GM21515 (cell line): Measurements from ENCODE around the gene CCBE1.
"Not testable (repeated sequence)": the region's sequence is repeated elsewhere in the genome, so short reads cannot be mapped to it uniquely, and the experiment has no call there.

Source experiments
- ATAC-seq: cut with Tn5 transposase; IDR thresholded peaks from one replicate; pipeline ENCODE4 v1.9.1; 2021; ENCODE audit not compliant: unreplicated experiment

The CCBE1 gene

DNA sequence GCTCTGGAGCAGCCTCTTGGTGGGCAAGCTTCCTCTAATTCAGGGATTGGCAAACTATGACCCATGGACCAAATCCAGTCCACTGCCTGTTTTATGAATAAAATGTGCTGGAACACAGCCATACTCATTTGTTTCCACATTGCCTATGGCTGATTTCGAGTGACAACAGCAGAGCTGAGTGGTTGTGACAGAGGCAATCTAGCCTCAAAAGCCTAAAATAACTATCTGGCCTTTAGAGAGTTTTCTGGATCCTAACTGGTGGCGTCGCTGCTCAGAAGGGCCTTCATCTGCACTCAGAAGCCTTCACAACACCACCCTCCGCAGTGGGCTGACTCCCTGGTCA is 147.1 kb downstream of the CCBE1 start:
- no peak for ATAC-seq

DNA sequence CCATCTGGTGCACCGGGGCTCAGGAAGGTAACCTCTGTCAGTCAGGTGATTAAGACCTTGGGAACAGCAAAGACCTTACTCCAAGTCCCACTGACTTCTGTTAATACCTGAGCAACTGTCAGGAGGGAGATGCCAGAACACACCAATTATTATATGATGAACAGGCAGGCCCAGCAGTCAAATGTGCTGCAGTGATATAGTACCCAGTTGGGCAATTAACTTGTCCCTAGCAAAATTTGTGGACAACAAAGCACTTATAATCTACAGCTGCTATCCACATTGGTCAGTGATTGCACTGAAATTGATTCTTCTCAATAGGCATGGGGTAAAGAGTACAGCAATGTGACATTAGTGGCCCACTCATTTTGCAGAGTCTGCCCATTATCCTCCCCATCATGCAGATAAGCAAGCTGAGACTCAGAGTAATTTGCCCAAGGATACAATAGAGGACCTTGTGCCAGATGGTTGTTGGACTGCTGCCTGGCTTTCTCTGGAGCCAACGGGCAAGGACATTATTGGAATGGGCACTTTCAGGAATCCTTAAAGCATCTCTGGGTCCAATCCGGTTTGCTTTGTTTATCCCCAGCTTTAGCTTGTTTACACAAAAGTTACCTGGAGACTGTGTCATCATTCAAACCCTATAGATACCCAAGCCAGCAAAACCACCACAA is 147.6 kb downstream of the CCBE1 start:
- ATAC-seq, result no peak

DNA sequence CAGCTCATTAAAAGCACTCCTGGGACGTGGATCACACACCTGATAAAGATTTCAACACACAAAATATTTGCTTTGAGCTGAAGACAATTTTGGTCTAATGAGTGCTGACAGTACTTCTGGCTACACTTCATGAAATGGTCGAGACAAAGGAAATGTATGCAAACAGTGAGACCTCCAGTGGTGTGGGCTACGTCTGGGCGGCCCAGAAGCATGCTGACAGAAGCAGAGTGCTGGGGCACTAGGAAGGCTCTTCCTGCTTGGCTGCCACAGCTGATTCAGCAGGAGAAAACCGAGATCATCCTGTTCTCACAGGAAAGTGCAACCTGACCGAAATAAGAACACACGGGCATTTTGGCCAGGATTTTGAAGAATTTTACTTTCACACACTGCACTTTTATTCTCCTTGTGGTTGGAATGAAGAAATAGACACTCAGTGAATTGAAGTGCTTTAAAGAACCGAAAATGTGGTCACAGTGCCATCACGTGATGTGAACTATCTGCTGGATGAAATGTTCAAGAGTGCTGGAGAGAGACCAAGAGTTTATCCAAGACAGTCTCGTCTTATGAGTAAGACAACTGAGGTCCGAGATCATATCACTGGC is 149.5 kb downstream of the CCBE1 start:
- ATAC-seq, result no peak

DNA sequence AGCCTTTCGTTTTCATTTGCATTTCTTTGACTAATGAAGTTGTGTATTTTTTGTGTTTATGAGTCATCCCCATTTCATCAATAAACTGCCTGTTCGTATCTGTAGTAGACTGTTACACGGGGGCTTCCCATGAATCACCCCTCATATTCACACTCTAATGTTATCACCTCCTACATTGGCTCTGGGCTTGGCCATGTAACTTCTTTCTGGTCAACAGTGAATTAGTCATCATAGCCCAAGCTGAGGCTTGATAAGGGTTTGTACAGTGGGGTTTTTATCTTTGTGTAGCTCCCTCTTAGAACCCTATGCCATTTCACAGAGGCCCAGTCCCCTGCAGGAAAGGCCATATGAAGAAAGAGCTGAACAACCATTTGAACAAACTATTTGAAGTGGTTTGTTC is 151.0 kb downstream of the CCBE1 start:
- ATAC-seq, result no peak

DNA sequence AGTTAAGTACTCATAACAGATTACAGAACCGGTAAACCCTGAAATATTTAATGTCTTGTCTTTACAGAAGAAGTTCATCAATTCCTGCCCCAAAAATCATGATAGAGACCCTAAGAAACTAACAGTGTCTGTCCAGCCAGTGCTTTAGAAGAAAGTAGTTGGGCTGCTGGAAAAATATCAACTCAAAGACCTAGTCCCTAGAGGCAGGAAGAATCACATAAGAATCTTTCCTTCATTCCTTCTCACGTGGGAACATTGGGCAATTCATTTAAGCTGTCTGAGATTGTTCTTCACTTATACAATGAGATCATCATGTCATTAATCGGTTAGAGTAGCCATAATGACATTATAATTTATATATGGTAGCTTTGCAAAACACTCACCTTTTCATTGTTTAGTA is 156.4 kb downstream of the CCBE1 start:
- no peak for ATAC-seq

DNA sequence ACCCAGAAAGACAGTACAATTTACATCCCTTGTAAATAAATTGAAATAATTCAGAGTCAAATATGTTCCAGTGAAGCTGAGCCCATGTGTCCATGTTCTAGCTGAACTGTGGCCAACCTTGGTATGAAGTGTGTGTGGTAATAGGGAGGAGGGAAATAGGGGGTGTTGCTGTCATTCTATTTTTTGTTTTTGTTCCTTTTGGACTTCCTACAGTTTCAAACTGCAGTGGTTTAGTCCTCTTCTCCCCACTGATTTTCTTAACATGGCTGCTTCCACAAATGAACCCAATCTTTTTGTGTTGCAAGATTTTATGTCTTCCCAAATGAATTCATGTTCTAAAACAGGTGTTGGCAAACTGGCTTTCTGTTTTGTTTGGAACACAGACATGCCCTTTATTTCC is 156.9 kb downstream of the CCBE1 start:
- ATAC-seq, result no peak

DNA sequence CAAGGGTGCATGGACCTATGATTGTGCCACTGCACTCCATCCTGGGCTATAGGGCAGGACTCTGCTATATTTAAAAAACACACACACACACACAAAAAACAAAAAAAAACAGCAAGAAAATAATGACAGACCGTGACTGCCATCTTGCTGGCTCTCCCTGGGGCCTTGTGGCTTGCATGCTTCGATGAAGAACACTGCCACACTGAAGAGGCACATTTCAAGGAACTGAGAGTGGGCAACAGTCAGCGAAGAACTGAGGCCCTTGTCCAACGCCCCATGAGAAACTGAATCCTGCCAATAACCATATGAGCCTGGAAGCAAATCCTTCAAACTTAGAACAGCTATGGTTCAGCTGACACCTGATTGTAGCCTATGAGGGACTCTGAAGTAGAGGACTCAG is 158.1 kb downstream of the CCBE1 start:
- ATAC-seq, result no peak

DNA sequence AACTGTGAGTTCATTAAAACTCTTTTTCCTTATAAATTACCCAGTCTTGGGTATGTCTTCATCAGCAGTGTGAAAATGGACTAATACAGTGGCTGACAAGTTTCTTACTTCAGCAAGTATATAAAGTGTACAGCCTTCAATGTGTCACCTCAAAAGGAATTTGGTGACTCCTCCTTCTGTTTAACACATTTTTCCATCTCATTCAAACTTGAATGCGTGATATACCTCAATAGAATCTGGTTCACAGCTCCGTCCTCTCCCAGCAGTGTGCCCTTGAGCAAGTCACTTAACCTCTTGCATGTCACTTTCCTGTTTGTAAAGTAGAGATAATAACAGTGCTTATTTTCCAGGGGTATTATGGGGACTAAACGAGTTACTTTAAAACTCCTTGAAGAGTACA is 159.6 kb downstream of the CCBE1 start:
- no peak for ATAC-seq

DNA sequence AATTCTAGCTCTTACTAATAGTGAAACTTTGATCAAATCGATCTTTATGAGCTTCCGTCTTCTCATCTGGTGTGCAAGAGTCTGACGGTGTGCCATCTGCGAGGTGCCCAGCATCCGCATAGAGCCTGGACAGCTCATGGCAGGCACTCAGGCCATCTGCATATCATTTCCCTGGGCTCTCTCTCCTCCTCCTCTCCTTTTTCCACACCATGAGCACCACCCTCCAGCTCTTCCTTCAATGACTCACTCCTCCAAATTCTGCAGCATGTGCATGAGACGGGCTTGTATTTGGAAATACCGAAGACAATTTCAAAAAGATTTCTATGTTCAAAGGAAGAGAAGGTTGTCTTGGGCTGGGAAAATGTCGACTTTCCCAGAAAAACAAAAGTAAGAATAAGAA is 161.1 kb downstream of the CCBE1 start:
- ATAC-seq, result no peak

DNA sequence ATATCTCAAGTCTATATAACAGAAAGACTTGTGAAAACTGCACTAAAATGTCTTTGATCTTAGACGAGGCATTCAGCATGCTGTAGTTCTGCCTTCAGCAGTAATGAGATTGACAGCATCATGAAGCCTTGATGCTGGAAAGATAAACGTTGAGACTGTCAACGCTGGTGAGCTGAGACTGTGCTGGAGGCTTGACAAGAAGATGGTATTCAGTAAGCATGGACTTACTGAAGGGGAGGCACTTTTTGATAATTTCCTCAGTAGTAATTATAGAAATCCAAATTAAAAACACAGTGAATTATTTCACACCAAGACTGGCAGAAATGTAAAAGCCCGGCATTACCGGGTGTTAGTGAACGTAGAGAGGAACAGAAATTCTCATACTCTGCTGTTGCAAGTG is 162.2 kb downstream of the CCBE1 start:
- ATAC-seq, result no peak

DNA sequence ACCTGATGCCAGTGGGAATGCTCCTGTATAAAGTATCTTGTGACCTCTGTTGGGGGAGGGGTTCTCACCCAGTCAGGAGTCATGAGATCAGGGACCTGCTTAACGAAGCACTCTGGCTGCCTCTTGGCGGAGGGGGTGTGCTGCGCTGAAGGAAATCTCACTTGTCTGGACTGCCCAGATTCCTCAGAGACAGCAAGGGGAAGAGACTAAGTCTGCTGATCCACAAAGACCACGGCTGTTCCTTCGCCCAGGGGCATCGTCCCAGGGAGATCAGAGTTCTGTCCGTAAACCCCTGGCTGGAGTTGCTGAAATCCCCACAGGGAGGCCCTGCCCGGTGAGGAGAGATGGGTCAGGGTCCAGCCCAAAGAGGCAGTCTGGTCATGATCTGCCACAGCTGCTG is 168.4 kb downstream of the CCBE1 start:
- no peak for ATAC-seq

DNA sequence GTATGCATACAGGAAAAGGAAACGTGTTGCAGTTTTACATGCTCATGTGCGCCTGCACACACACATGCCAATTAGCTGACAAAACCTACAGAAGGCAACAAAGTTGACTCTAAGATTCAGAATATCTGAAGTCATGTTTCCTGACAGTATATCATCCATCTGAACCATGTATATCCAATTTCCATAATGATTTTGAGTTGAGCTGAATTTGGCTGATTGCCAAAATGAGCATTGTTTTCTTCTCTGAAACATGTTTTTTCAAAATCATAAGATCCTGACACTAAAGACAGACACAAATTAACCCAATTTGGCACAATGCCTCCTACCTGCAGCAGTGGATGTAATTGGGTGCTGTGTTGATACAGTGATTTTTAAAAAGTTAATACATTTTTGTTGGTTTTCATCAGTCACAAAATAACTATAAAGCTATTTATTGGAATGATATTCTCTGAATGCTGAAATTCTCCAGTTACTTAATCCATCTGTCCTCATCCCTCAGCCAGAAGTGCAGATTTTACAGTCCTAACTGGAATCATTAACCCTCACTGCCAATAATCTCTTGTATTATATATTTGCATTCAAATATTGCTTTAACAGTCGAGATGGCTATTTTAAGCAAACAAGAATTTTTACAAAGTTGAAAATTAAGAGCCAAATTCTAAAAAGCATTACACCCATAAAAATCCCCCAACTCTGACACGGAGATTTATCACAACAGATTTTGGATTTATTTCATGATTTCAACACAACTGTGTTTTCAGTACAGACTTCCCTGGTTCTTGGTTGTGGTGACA is 176.5 kb downstream of the CCBE1 start:
- ATAC-seq, result no peak

DNA sequence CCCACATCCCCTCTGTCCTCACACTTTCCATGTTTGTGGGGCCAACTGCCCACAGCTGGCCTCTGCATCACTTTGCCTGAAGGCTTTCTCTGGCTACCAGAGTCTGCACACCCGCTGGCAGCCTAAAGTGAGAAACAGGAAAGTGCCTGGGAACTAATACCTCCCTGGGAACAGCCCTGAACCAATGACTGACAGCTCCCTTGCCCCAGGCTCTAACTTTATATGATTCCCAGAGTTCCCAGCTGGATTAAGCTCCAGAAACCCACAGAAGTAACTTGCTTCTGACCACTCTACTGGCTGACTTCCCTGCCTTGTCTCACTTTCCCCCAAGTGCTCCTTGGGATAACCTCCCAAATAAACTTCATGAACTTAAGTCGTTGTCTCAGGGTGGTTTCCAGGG is 178.5 kb downstream of the CCBE1 start:
- no peak for ATAC-seq

DNA sequence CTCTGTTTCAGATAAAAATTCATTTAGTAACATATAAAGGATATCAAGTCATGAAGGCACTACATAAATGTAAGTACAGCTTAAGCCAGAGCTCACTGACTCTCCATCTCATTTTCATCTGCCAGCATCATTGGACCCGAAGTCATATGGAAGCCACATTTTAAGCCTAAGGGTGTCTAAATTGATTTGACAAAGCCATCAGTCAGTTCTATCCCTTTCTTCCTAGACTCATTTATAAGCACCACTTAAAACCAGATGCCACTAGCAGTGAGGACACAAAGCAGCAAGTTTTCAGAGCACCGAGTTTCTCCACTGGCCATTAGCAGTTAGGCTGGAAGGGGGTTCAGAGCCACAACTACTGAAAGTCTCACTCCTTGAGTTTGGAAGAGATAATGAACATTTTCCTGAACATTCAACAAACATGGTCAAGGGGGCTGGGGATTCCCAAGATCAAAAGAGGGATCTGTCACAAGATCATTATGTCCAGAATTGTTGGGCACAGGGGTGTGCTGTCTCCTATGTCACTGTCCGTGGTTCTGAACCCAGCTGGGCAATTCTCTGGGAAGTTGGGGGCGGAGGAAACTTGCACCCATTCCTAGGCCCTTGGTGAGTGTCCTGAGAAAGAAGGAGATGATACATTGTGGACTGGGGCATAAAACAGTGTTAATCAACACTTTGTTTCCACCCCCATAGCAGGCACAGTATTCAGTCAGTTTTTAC is 179.6 kb downstream of the CCBE1 start:
- ATAC-seq, result no peak

DNA sequence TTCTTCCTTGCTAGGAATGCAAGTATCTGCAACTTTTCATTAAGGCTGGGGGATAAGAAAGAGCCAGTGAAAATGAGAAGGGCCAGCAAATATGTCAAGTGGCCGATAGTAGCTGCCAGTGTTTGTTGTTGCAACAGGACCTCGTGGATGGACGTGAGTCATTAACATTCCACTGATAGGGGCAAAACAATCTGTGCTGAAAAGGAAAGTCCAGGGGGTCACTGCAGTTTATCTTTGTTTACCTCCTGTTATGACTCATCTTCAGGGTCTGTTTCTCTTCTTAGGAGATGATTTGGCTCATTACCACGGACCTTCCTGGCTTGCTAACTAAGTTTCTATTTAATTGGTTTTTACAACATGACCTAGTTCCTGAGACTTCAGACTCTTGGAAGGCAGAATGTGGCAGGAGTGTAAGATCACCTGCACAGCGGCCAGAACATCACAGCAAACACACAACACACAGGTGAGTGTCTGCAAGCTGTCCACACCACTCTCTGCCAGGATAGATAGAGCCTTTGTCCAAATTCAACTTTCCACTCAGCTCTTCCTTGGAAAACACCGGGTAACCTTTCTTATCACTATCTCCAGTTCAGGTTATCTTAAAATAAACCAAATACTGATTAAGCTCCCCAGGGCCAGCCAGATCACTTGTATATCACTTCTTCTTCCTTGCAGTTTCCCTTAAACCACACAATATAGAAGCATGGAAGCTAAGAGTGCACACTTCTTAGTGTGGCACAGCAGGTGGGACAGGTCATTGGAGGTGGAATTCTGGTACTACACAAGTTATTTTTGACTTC is 180.7 kb downstream of the CCBE1 start:
- no peak for ATAC-seq

DNA sequence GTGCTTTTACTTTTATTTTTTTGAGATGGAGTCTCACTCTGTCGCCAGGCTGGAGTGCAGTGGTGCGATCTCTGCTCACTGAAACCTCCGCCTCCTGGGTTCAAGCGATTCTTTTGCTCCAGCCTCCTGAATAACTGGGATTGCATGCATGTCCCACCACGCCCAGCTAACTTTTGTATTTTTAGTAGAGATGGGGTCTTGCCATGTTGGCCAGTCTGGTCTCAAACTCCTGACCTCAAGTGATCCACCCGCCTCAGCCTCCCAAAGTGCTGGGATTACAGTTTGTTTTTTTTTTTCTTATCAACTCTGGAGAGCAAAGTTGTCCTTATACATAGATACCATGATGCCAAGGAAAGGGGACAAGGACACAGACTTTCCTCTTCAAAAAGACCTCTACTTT is 181.3 kb downstream of the CCBE1 start:
- ATAC-seq, result not testable (repeated sequence)

DNA sequence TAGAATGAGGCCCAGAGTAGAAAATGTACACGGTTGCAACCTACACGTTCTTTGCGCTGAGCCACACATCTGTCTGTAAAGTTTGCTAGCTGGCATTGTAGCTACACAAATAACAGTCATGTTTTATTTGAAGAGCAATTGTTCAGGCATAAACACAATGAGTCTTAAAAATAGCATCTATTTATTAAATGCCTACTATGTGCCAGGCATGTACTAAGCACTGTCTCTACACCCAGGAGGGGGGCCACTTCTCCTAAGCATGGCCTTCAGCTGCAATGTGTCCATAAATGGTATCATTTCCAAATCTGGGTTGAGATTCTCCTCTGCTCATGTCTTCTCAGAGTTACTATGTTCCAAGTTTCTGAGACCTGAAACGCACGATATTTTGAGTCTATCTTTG is 182.1 kb downstream of the CCBE1 start:
- no peak for ATAC-seq

DNA sequence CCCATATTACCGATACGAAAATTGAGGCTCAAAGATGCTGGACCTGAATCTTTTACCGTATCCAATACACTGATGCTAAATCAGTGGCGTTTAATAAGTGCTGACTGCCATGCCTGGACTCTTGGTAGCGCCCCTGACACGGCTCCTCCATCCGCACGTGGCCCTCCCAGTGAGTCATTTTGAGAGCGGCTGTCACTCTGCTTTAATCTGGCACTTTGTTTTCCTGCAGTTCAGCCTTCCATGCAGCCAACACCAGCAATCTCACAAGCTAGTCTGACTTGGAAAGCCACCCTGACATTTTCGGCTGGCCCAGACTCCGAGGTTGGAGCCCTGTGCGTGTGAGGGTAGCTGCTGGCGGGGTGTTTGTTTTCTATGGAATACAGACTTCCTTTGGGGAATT is 183.0 kb downstream of the CCBE1 start:
- ATAC-seq, result no peak

DNA sequence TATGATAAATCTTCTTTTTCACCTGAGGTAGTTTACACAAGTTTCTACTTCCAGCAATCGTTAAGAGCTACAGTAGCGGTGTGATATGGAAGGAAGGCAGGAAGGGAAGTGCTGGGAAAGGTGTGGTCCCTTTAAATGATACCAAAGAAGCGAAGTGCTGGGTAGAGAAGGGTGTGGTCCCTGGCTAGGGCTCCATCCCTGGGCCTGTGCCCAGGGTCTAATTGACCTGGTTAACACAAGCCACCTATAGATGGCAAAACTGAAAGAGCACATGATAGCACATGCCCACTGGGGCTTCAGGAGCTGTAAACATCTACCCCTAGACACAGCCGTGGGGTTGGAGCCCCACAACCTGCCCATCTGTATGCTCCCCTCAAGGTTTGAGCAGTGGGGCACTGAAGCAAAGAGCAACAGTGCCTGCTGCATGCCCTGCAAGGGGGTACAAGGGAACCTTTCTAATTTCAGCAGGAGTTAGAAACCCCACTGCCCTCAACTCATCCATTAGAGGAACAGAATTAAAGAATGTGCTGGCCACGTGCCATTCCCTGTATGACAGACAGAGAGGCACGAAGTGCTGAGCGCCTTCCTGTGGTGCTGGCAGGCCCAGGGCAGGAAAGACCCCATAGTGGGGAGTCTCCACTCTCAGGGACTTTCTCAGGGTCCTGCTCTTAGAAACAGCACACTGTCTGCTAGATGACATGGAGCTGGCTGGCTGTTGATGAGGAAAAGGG is 185.0 kb downstream of the CCBE1 start:
- ATAC-seq, result no peak
